ENCODE measurements around the gene TNFRSF13B.

The TNFRSF13B gene

DNA sequence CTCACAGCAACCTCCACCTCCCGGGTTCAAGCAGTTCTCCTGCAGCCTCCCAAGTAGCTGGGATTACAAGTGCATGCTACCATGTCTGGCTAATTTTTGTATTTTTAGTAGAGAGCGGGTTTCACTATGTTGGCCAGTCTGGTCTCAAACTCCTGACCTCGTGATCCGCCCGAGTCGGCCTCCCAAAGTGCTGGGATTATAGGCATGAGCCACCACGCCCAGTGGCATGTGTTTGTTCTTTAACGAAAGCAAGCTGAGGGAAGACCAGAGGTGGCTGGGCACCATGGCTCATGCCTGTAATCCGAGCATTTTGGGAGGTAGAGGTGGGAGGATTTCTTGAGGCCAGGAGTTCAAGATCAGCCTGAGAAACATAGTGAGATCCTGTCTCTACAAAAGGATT is 18.1 kb downstream of the TNFRSF13B start:
- no peak for DNase-seq

DNA sequence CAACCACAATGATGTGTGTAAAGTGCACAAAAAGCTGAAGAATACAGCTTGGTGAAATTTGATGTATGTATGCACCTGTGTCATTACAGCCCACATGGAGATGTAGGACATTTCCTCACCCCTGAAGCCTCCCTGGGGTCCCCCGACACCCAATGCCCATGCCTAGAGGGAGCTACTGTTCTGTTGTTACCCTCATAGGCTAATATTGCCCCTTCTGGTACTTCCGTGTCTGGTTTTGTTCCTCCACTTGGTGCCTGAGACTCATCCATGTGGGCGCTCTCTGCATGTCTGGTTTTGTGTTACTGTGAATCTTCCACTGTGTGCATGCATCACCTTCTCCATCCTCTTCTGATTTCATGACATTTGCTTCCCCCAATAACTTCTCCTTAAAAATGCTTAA is 18.6 kb downstream of the TNFRSF13B start:
- DNase-seq, result no peak

DNA sequence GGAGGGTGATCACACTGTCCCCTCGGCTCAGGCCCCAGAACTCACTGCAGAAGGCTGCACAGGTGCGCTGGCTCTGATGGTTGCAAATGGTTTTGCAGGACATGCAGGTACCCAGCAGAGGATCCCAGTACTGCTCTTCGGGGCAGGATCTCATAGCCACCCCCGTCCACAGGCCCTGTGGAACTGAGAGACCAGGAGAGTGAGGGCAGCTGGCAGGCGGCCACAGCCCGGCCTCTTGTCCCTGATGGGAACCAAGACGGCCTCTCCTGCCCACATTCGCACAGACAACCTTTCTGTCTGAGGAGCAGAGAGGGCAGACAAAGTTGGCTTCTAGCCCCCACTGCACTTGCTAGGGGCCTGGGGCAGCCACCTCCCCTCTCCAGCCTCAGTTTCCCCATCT is 19.5 kb downstream of the TNFRSF13B start:
- DNase-seq, result no peak

DNA sequence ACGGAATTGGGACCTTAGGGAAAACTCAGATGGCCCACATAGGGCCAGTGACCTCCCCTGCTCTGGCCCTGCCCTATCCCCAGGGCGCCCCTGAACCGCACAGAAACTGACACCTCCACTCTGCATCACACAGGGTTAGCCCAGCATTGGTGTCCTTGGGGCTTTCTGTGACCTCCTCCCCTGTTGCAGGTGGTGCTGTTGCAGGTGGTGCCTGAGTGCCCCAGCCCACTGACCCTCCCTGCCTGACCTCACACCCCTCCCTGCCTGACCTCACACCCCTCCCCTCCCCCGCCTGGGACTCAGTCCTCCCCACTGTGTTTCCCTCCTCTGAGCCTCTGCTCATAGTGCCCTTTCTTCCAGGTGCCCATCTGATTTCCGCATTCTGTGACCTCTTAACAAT is 21.4 kb downstream of the TNFRSF13B start:
- no peak for DNase-seq

DNA sequence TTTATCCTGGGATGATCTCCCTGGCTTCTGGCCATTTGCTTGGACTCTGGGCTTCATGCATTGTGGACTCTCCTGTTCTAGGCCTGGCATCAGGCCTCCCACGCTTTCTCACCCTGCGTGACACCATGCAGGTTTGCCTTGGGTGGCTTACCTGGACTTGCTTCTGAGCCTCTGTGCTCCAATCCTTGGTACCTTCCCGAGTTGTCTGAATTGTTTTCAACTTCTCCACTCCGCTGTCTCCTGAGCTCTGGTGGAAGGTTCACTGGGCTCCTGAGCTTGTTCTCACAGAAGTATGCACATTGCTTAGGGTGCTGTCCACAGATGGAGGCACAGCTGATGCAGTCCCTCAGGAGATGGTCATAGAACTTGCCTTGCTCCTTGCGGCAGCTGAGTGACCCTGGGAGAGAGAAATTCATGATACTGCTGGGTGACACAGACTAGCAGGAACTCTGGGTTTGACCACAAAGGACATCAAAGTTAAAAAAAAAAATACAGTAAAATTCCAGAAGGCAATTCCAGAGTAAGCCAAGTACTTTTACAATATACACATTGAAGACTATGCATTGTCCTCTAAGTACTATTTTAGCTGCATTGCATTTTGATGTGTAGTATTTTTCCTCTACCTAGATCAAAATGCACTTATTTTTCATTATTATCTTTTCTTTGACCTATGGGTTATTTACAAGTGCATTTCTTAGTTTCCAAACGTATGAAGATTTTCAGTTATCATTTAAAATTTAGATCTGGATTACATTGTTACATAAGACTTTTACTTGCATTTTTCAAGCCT is 23.1 kb downstream of the TNFRSF13B start:
- DNase-seq, result no peak

DNA sequence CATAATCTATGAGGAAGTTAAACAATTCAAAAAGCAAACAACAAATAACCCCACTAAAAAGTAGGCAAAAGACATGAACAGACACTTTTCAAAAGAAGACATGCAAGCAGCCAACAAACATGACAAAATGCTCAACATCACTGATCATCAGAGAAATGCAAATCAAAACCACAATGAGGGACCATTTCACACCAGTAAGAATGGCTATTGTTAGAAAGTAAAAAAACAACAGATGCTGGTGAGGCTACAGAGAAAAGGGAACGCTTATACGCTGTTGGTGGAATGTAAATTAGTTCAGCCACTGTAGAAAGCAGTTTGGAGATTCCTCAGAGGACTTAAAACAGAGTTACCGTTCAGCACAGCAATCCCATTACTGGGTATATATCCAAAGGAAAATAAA is 24.4 kb downstream of the TNFRSF13B start:
- DNase-seq, result no peak

DNA sequence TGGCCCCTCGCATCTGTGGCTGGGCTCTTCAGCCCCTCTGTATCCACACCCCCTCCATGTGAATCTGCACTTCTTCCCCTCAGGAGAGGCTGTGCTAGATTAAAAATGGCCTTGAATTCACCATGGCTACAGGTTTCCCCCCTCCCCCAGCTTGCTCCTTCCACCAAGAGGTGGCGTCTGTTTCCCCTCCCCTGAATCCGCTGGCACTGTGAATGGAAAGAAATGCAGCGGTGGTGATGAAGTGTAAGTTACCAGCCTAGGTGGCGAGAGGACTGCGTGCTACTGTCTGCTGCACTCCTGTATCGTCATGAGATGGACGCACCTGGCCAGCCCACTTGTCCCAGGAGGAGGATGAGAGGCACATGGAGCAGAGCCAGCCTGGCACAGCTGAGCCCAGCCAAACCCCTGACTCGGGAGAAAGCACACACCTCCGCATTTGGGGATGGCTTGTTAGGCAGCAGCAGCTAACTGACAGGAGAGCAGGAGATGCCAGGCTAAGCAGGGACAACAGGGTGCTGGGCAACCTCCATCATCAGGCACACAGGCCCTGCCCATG is 26.2 kb downstream of the TNFRSF13B start:
- no peak for DNase-seq

DNA sequence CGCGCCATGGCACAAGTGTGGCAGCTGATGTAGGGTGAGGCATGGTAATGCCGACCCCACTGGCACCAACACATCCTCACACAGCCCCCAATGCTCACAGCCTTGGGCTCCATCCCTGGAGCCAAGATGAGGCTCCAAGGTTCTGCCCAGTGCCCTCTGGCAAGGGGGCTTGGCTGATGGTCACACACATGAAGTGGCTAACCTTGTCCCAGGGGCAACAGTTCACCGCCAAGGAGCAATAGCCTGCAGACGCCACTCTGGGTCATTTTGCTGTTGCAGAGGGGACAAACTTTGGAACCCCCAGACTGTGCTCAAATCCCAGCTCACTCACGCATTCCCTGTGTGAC is 26.8 kb downstream of the TNFRSF13B start:
- no peak for DNase-seq

DNA sequence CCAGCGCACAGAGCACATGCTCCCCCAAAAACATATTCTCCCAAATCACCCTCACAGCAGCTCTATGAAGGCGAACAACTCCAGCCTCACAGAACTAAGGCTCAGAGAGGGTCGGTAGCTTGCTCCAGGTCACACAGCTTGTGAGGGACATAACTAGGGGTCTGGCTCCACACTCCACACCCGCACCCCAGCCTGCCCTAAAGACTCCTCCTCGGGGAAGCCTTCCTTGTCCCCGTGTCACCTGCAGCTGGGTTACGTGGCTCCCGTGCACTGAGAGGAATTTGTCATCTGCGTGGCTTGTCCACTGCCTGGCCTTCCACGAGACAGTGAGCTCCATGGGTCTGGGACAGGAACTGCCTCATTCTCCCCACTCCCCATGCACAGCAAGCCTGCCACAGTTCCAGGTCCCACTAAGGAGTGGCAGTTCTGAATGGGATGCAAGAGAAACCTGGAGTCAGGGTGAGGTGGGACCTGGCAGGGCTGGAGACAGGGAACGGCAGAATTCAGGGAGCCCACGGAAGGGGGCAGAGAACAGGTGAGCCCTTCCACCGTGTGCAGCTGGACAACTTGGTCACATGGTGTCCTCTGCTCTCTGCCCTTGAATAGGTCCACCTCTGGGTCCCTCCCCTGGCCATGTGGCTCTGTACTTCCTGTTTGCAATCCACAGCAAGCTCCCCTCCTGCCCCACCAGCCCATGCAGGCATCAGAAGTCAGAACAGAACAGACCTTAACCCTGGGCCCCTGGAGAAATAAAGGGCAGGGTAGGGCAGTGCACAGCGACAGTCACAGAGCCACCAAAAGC is 27.4 kb downstream of the TNFRSF13B start:
- DNase-seq, result no peak

DNA sequence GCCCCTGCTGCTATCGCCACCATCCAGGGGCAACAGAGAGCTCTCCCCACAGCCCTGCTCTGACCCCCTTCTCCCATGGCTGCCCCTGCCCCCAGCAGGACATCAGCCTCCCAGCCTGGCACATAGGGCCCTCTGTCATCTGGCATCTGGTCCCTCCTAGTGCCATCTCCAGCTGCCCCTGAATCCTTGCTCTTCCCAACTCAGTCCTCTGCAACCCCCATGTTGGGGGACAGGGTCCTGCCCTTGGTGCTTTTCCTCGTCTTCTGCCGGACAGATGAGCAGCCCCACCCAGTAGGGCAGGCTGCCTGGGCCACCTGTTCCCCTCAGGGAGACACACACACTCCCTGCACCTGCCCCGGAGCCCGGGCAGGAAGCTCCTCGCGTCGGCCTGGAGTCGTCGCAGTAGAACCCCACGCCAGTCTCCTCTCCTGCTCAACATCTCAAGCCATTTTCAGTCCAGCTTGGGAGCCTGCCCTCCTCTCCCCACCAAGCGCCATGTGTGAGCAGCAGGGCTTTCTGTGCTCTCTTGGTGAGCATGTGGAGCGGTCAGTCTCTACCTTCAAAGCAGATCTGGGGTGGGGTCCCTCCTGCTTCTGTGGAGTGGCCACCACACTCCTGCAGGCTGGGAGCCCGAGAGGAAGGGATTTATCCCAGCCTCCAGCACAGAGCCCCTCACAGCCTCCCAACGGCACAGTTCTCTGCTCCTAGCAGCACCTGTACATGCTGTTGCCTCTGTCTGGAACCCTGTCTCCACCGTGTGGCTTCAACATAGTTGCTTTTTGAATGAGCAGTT is 28.2 kb downstream of the TNFRSF13B start:
- no peak for DNase-seq

DNA sequence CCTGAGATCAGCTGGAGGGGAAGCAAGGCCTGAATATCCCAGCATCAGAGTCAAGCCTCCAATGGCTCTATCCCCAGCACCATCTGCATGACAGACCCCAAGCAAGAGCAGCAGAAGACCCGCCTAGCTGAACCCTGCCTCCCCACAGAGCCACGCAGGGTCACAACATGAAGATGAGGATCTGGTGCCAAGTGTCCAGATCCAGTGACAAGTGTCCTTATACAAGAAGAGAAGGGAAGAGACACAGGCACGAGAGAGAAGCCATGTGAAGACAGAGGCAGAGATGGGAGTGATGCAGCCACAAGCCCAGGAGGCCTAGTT is 28.9 kb downstream of the TNFRSF13B start:
- no peak for DNase-seq

DNA sequence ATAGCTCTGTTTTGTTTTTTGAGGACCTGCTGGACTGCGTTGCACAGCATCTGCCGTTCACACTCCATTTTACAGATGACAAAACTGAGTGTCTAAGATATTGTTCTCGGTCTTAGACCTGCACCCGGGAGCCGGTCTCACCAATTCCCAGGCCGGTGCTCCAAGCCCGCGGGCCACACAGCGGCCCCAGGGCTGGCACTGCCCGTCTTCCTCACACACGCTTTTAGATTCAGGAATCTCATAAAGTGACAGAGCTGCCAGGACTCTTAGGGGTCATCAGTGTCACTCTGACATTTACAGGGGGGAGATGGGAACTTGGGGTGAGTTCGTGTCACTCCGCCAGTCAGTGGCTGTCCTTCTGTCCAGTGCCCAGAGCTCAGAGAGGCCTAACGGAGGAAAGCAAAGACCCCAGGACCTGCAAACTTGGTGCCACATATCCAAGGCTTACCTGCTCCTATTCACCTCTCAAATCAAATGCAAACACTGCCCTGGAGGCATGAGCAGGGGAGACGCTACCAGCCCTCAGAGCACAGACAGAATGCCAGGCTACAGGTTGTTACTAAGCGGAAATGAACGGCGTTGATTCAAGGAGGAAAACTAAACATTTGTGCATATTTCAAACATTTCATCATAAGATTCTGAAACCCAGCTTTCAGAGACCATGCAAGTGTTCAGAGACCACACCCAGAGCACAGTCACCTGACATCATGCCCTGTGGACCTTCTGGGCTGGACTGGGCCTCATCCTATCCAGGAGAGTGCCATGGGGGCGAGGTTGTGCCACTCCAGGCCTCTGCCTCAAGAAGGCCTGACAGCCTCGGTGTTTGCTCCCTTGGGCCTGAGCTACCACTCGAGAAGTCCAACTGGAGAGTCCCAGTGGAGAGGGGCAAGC is 29.5 kb downstream of the TNFRSF13B start:
- DNase-seq, result no peak

DNA sequence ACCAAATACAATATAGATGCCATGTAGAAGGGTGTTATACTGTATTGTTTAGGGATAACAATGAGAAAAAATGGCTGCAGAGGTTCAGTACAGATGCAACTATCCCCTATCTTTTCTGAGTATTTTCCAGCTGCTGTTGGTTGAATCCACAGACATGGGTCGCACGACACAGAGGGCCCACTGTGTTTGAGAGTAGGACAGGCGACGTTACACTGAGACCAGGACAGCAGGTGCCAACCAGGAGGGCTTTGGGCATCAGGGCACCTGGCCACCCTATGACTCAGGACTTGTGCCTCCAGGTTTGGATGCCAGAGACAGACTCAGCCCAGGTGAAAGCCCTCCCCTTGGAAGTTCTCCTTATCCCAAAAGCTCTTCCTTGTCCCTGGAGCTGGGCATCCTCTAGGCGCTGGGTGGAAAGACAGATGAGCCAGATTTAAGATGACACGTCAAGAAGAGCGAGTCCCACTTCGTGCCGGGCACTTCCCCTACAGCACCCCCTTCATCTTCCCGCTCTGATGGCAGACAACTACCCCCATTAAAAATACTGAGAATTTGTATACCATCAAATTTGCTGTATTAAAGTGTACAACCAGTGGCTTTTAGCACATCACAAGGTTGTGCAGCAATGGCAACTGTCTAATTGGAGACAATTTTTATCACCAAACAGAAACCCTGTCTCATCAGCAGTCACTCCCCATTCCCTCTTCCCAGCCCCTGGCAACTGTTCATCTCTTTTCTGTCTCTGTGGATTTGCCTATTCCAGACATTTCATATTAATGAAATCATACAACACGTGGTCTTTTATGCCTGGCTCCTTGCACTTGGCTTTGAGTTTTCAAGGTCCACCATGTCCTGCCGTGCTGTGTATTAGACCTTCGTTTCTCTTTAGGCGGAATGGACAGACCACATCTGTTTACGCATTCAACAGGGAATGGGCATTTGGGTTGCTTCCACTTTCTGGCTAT is 30.6 kb downstream of the TNFRSF13B start:
- no peak for DNase-seq

DNA sequence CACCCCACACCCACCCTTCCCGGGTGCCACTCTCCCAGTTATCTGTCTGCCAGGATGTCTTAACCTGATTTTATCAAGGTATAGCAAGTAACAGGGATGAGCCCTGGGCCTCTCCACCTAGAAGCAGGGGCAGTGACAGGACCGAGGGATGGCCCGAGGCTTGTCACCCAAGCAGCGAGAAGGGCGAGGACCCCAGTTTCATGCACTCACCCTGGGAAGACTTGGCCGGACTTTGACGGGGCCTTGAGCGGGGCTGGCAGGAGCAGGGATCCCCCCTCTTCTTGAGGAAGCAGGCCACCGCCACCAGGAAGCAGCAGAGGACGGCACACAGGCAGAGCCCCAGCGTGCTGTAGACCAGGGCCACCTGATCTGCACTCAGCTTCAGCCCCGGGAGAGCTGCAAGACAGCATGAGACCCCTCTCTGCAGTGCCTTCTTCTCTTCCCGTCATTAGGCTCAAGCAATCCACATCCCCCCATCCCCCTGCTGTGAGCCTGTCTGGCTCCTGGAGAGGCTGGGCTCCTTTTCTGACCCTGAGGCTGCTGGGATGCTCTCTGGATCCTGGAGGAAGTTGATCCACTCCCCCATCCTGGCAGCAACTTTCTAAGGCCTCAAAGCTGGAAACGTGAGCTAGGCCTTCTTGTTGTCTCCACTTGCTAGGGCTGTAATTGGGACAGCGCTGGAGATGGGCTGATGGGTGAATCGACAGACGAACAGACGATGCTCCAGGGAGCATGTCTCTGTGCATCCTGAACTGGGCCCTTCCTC is 31.6 kb downstream of the TNFRSF13B start:
- DNase-seq, result no peak

DNA sequence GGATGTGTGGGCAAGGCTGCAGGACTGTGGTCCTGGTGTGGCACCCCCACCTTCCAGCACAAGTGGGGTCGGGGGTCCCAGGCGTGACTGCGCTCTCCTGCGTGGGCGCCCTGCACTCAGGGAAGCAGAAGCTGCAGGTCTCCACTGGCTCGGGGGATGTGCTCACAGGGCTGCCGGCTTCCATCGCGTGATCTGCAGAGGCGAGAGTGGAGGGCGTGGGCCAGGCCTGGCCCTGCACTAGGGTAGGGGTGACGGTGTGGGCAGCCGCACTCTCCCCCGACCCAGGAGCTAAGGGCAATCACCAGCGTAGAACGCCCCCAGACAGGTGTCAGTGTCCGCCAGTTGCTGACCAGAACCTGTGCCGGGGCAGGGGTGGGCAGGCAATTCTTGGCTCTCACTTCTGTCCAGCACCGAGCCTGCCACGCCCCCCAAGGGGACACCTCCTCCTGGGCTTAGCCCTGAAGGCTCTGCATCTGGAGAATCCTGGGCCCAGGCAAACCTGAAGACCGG is 32.3 kb downstream of the TNFRSF13B start:
- DNase-seq, result no peak

DNA sequence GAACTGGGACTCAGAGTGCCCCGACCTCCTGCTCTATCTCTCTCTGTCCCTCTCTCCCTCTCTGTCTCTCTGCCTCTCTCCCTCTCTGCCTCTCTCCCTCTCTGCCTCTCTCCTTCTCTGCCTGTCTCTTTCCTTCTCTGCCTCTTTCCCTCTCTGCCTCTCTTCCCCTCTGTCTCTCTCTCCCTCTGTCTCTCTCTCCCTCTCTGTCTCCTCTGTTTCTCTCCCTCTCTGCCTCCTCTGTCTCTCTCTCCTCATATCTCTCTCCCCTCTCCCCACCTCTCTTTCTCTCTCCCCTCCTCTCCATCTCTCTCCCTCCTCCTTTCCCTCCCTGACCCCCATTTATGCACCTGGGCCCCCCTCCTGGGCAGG is 32.7 kb downstream of the TNFRSF13B start:
- DNase-seq, result no peak

DNA sequence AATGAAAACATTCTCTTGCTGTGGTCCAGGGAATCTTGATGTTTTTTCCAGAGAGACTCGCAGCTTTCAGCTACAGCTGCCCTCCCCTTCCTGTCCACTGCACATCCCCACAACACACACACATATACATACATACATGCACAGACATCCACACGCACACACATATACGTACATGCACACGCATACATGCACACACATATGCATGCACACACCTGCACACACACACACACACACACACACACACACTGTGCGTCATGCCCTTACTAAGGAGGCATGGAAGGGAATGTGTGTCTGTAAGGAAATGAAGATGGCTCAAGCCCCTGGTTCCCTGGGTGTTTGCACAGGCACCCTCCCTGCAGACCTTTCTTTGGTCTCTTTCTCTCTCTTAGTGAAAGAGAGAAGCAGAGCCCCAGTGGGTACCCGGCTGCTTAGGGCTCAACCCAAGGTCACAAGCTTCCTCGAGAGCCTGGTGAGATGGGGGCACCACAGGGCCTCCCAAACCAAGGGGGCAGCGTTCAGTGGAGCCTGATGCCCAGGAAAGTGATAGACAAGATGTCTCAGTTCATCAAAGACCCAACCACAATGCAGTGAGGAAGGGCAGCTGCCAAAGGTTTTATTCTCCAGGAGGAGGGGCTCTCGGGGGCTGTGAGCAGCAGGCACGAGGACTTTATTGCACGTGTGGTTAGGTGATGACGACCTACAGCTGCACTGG is 33.3 kb downstream of the TNFRSF13B start:
- no peak for DNase-seq

DNA sequence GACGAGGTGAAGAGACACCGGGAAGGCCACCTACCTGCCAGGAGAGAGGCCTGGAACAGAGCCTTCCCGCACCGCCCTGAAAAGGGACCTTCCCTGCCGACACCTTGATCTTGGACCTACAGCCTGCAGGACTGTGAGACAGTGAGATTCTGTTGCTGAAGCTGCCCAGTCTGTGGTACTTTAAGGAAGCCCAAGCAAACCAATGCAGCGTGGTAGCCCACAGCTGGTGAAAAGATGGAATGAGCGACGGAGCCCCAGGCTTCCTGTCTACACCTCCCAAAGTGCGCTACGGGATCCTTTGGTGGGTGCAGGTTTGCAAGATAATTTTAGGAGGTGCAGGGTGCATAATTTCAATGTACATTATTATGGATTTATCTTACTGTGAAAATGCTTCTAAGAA is 33.9 kb downstream of the TNFRSF13B start:
- no peak for DNase-seq

DNA sequence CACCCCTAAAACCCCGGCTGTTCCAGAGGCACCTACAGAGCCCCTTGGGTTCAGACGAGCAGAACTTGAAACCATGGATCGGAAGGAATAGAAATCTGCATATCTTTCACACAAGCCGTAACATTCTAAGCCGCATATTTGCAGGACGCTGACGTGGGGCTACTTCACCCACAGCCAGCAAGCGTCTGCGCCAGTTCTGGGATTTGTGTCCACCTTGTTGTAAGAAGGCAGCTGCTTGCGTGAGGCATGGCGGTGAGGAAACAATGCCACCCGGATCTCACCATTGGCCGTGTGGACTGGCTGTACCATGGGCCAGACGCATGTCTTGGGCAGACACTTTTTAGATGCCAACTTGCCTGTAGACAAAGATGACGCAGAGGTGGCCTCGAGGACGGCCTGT is 34.5 kb downstream of the TNFRSF13B start:
- DNase-seq, result no peak
